Transverse colon (tissue), 4 donors: ENCODE data around the gene NAAA. TPM values are rescaled to one million over a fixed set of nuclear protein-coding genes. Genes with fewer than 3 reads are reported as not detected.
A peak's percentile ranks its signal among the peaks of the same experiment; 100 is the strongest.

Source experiments
- DNase-seq: peaks from one replicate; pipeline ENCODE4 v3.0.0-alpha.2; 2019
- H3K27ac ChIP-seq, 4 donors: fragments of 200-600 bp; sonication (generic); 2 replicates each; pipeline ENCODE4 v1.5.1; 2016 to 2018; ENCODE audit warnings: inconsistent platforms in 4 of 4
- H3K27me3 ChIP-seq: fragments of 200-600 bp; sonication (generic); 2 replicates; pipeline ENCODE4 v1.5.1; 2017; ENCODE audit warnings: inconsistent platforms
- H3K36me3 ChIP-seq, 4 donors: fragments of 200-600 bp; sonication (generic); 2 replicates each; pipeline ENCODE4 v1.5.1; 2017 to 2019; ENCODE audit warnings: inconsistent platforms in 4 of 4
- H3K4me1 ChIP-seq, 4 donors: fragments of 200-600 bp; sonication (generic); 2 replicates each; pipeline ENCODE4 v1.5.1; 2017 to 2020; ENCODE audit warnings: inconsistent platforms in 4 of 4
- H3K4me3 ChIP-seq, 4 donors: fragments of 200-600 bp; sonication (generic); 1 replicate in 1 of 4; 2 replicates in 3 of 4; pipeline versions ENCODE4 v1.5.1 to v1.6.1; 2017 to 2019; ENCODE audit warnings: inconsistent platforms in 4 of 4
- H3K9me3 ChIP-seq, 2 donors: fragments of 200-600 bp; sonication (generic); 2 replicates each; pipeline ENCODE4 v1.5.1; 2017 to 2019; ENCODE audit warnings: inconsistent platforms in 2 of 2
- CTCF ChIP-seq, 5 experiments: fragments of 200-600 bp in 3 of 5; fragments of 450-650 bp in 2 of 5; sonication (generic) in 3 of 5; IDR thresholded peaks; 1 replicate in 2 of 5; 2 replicates in 3 of 5; pipeline ENCODE4 v1.5.1; 2016 to 2017; ENCODE audit warnings: antibody characterized with exemption in 5 of 5, inconsistent platforms in 3 of 5, mild to moderate bottlenecking in 2 of 5, moderate library complexity in 1 of 5
- EP300 ChIP-seq: sonication (generic); formaldehyde crosslinking; IDR thresholded peaks from one replicate; pipeline ENCODE4 v1.6.1; 2017; ENCODE audit warnings: antibody characterized with exemption, low read depth
- POLR2A ChIP-seq: fragments of 450-650 bp; IDR thresholded peaks from one replicate; pipeline ENCODE4 v1.6.1; 2016; ENCODE audit warnings: antibody characterized with exemption, mild to moderate bottlenecking, moderate library complexity
- POLR2AphosphoS5 ChIP-seq, 3 donors: sonication (generic); formaldehyde crosslinking; IDR thresholded peaks; one replicate each; pipeline ENCODE4 v1.6.1; 2016; ENCODE audit warnings: antibody characterized with exemption in 3 of 3
- WGBS, 2 donors: methylation state at CpG; one replicate each; pipeline ENCODE4 v1.1.5; 2018; ENCODE audit warnings: low coverage in 1 of 2; 5-methylcytosine and 5-hydroxymethylcytosine counted together
- in situ Hi-C, 4 donors: fragments of 200-750 bp; cut with MboI; loops; one replicate each; pipeline versions ENCODE4 v1.15.0 to v1.15.1; 2017; ENCODE audit warnings: low sequenced_read_pairs in 3 of 4, low pct_ligation_motif_present in 1 of 4, low pct_unique_long_range_greater_than_20kb in 1 of 4
- intact Hi-C: fragments of 100-400 bp; cut with DNase I; formaldehyde crosslinking; loops from one replicate; pipeline ENCODE4 v1.15.1; 2023; ENCODE audit warnings: low total_unique reads
- total RNA-seq, 4 donors: library from RNA; depleted of rRNA; stranded (reverse); fragments of >200 nt; gene quantifications; one replicate each; pipeline ENCODE4 v1.1.0, GENCODE V29; 2016

NAAA gene
- total RNA-seq, 4 donors from 2014 or later = 219 to 603 (median 461) TPM

GRCh38 chr4:75898536-75898935 is 42.3 kb downstream of the NAAA start:
- no peak for DNase-seq
- H3K4me3 ChIP-seq = no peak overlapping the region
- in situ Hi-C loops (loop anchor here in 2 of 4 donors (10.0 to 25.0 kb wide), 2 partner anchors 166 to 189 kb away; no protein-coding TSS in a partner anchor), intact Hi-C loops (no loop called here)
- no peaks in the 10 kb centered on the region for H3K27me3 ChIP-seq
- H3K9me3 ChIP-seq = no peaks in the 10 kb centered on the region
- H3K36me3 ChIP-seq = no peaks in the 10 kb centered on the region
- TF ChIP-seq POLR2AphosphoS5 (IDR thresholded peaks at IDR 0.05) = no peak
- TF ChIP-seq EP300 = no peak
- no peaks in the 10 kb centered on the region for H3K4me1 ChIP-seq
- H3K27ac ChIP-seq = no peak overlapping the region

GRCh38 chr4:75895744-75896314 is 45.0 kb downstream of the NAAA start:
- in situ Hi-C loops = loop anchor here in 2 of 4 donors (10.0 to 25.0 kb wide), 2 partner anchors 169 to 191 kb away; no protein-coding TSS in a partner anchor
- H3K9me3 ChIP-seq = no peaks in the 10 kb centered on the region
- 14 to 38% methylated on average over 2 to 4 of the region's 4 CpGs for WGBS, 2 donors
- no peak overlapping the region for H3K27ac ChIP-seq
- DNase-seq = no peak
- no peaks in the 10 kb centered on the region for H3K27me3 ChIP-seq
- no peaks in the 10 kb centered on the region for H3K36me3 ChIP-seq
- intact Hi-C loops = no loop called here
- no peaks in the 10 kb centered on the region for H3K4me1 ChIP-seq
- no peak for TF ChIP-seq EP300
- peak; percentile 59 to 69 (median 65) for TF ChIP-seq CTCF (IDR thresholded peaks at IDR 0.05)
- no peak for TF ChIP-seq POLR2A
- TF ChIP-seq POLR2AphosphoS5 (IDR thresholded peaks at IDR 0.05) = no peak
- no peak overlapping the region for H3K4me3 ChIP-seq

GRCh38 chr4:75892508-75892907 is 48.3 kb downstream of the NAAA start:
- H3K27ac ChIP-seq = no peak overlapping the region
- H3K9me3 ChIP-seq = no peaks in the 10 kb centered on the region
- H3K4me1 ChIP-seq = no peaks in the 10 kb centered on the region
- no peaks in the 10 kb centered on the region for H3K36me3 ChIP-seq
- DNase-seq = no peak
- intact Hi-C loops = no loop called here
- 62% methylated on average over 3 of the region's 3 CpGs; no CpG with 5 or more reads in 1 of the 2 donors for WGBS, 2 donors
- H3K4me3 ChIP-seq = no peak overlapping the region
- in situ Hi-C loops = loop anchor here in 2 of 4 donors (10.0 to 25.0 kb wide), 2 partner anchors 172 to 195 kb away; no protein-coding TSS in a partner anchor
- TF ChIP-seq POLR2AphosphoS5 (IDR thresholded peaks at IDR 0.05) (no peak), EP300 (no peak), POLR2A (no peak), CTCF (IDR thresholded peaks at IDR 0.05) (no peak)
- no peaks in the 10 kb centered on the region for H3K27me3 ChIP-seq

- in situ Hi-C loops = loop anchor here in 2 of 4 donors (10.0 to 25.0 kb wide), 2 partner anchors 173 to 196 kb away; no protein-coding TSS in a partner anchor
- no peak for DNase-seq
- Histone ChIP-seq H3K4me3 (no peak overlapping the region), H3K27me3 (no peaks in the 10 kb centered on the region), H3K27ac (no peak overlapping the region), H3K36me3 (no peaks in the 10 kb centered on the region), H3K4me1 (no peaks in the 10 kb centered on the region), H3K9me3 (no peaks in the 10 kb centered on the region)
- intact Hi-C loops = no loop called here
- WGBS, 2 donors = 86 to 92% methylated on average over 5 to 14 of the region's 14 CpGs
- TF ChIP-seq POLR2AphosphoS5 (IDR thresholded peaks at IDR 0.05) (no peak), CTCF (IDR thresholded peaks at IDR 0.05) (no peak), POLR2A (no peak), EP300 (no peak)
These were observed 49.2 kb downstream of the NAAA start for GRCh38 chr4:75891611-75892010.
